Neural cell (in vitro differentiated cells): ENCODE data around the gene ATP6V1F. TPM values are rescaled to one million over a fixed set of nuclear protein-coding genes. Genes with fewer than 3 reads are reported as not detected.

Experiments used
- H2AFZ ChIP-seq: fragments of 200-600, 300-800 bp; sonication (generic), shearing (Covaris generic); 2 replicates; pipeline ENCODE4 v1.6.0; 2014; ENCODE audit warnings: low read depth, mild to moderate bottlenecking, antibody characterized with exemption, low read length, moderate library complexity
- H3F3A ChIP-seq: fragments of 200-600 bp; shearing (Covaris generic); 2 replicates; pipeline ENCODE4 v1.6.1; 2016; ENCODE audit warnings: mild to moderate bottlenecking, moderate library complexity, mixed read lengths, antibody characterized with exemption, low read length; ENCODE audit not compliant: insufficient read depth, poor library complexity, severe bottlenecking
- H3K27ac ChIP-seq: fragments of 200-600, 300-800 bp; sonication (generic), shearing (Covaris generic); 2 replicates; pipeline ENCODE4 v1.5.1; 2014; ENCODE audit warnings: mild to moderate bottlenecking, low read length, moderate library complexity
- H3K27me3 ChIP-seq: fragments of 300-800, 200-600 bp; sonication (generic), shearing (Covaris generic); 2 replicates; pipeline ENCODE4 v1.6.0; 2014; ENCODE audit warnings: mild to moderate bottlenecking, low read depth, low read length, moderate library complexity; ENCODE audit not compliant: insufficient read depth
- H3K36me3 ChIP-seq: fragments of 300-800, 200-600 bp; sonication (generic), shearing (Covaris generic); 2 replicates; pipeline ENCODE4 v1.5.1; 2014; ENCODE audit warnings: mild to moderate bottlenecking, antibody characterized with exemption, low read length, moderate library complexity; ENCODE audit not compliant: insufficient read depth
- H3K4me2 ChIP-seq: fragments of 300-800, 200-600 bp; sonication (generic), shearing (Covaris generic); 2 replicates; pipeline ENCODE4 v1.6.0; 2014; ENCODE audit warnings: mild to moderate bottlenecking, low read length
- H3K4me3 ChIP-seq: fragments of 300-800, 200-600 bp; sonication (generic), shearing (Covaris generic); 2 replicates; pipeline ENCODE4 v1.5.1; 2014; ENCODE audit warnings: mild to moderate bottlenecking, low read length, moderate library complexity
- H3K79me2 ChIP-seq: fragments of 200-600 bp; shearing (Covaris generic); replicated peaks from 2 replicates; pipeline ENCODE4 v1.6.0; 2014; ENCODE audit warnings: mild to moderate bottlenecking, low read length, moderate library complexity; ENCODE audit not compliant: insufficient read depth
- H3K9ac ChIP-seq: fragments of 300-800, 200-600 bp; sonication (generic), shearing (Covaris generic); 2 replicates; pipeline ENCODE4 v1.6.1; 2016; ENCODE audit warnings: mild to moderate bottlenecking, low read length, mixed read lengths
- H3K9me2 ChIP-seq: fragments of 200-600 bp; shearing (Covaris generic); 2 replicates; pipeline ENCODE4 v1.6.1; 2016; ENCODE audit warnings: mild to moderate bottlenecking, low read length, mixed read lengths; ENCODE audit not compliant: insufficient read depth
- H3K9me3 ChIP-seq: fragments of 200-600, 300-800 bp; sonication (generic), shearing (Covaris generic); 2 replicates; pipeline ENCODE4 v1.6.1; 2016; ENCODE audit warnings: mild to moderate bottlenecking, mixed run types, low read length, moderate library complexity, mixed read lengths
- H4K20me1 ChIP-seq: fragments of 200-600 bp; shearing (Covaris generic); 2 replicates; pipeline ENCODE4 v1.6.1; 2016; ENCODE audit warnings: mild to moderate bottlenecking, mixed run types; ENCODE audit not compliant: insufficient read depth
- EP300 ChIP-seq: fragments of 450-650 bp; conservative IDR thresholded peaks from 2 replicates; pipeline ENCODE4 v1.6.1; 2014; ENCODE audit warnings: antibody characterized with exemption, mild to moderate bottlenecking, moderate library complexity; ENCODE audit not compliant: poor library complexity, severe bottlenecking
- EZH2 ChIP-seq: fragments of 200-600, 300-800 bp; shearing (Covaris generic), sonication (generic); IDR thresholded peaks from 2 replicates; pipeline ENCODE4 v1.6.1; 2014; ENCODE audit warnings: antibody characterized with exemption, low read length, borderline replicate concordance, mild to moderate bottlenecking; ENCODE audit not compliant: insufficient read depth, poor library complexity, severe bottlenecking
- MXI1 ChIP-seq: fragments of 450-650 bp; conservative IDR thresholded peaks from 2 replicates; pipeline ENCODE4 v1.6.1; 2014; ENCODE audit warnings: antibody characterized with exemption, mild to moderate bottlenecking; ENCODE audit not compliant: poor library complexity, severe bottlenecking
- POLR2AphosphoS5 ChIP-seq: IDR thresholded peaks from 2 replicates; pipeline ENCODE4 v1.6.1; 2012
- RAD21 ChIP-seq: fragments of 450-650 bp; conservative IDR thresholded peaks from 2 replicates; pipeline ENCODE4 v1.6.1; 2014; ENCODE audit warnings: antibody characterized with exemption, mild to moderate bottlenecking, moderate library complexity
- SMC3 ChIP-seq: fragments of 450-650 bp; conservative IDR thresholded peaks from 2 replicates; pipeline ENCODE4 v1.6.1; 2014; ENCODE audit warnings: antibody characterized with exemption, mild to moderate bottlenecking, moderate library complexity; ENCODE audit not compliant: poor library complexity
- TAF1 ChIP-seq: IDR thresholded peaks from 2 replicates; pipeline ENCODE4 v1.6.1; 2012; ENCODE audit warnings: low read depth
- polyA plus RNA-seq: library from polyadenylated mRNA; depleted of rRNA; stranded (reverse); fragments of >200 nt; gene quantifications from 2 replicates; pipeline ENCODE4 v1.2.3, GENCODE V29; 2014
- TF ChIP-seq, protein P1 (sequence below): IDR thresholded peaks from 2 replicates; pipeline ENCODE4 v1.6.1; 2012; ENCODE audit warnings: borderline replicate concordance
- TF ChIP-seq, protein P2 (sequence below): fragments of 450-650 bp; IDR thresholded peaks from 2 replicates; pipeline ENCODE4 v1.5.1; 2014; ENCODE audit warnings: antibody characterized with exemption, mild to moderate bottlenecking, moderate library complexity; ENCODE audit not compliant: poor library complexity, severe bottlenecking

ATP6V1F gene
- polyA plus RNA-seq, 1 donor from 2014 or later = 246 TPM

GRCh38 chr7:128845987-128846386 lies 16.7 kb upstream of the ATP6V1F start:
- Histone ChIP-seq H3K27me3 (no peaks in the 10 kb centered on the region), H3K36me3 (no peaks in the 10 kb centered on the region), H3F3A (no peaks in the 10 kb centered on the region), H3K79me2 (no peaks in the 10 kb centered on the region), H3K9me2 (no peaks in the 10 kb centered on the region), H3K27ac (no peak overlapping the region), H2AFZ (no peak overlapping the region), H3K9ac (no peak overlapping the region), H3K4me2 (no peak overlapping the region), H4K20me1 (no peaks in the 10 kb centered on the region), H3K9me3 (no peaks in the 10 kb centered on the region), H3K4me3 (no peak overlapping the region)
- TF ChIP-seq MXI1 (no peak), TAF1 (no peak), EZH2 (no peak), SMC3 (no peak), POLR2AphosphoS5 (no peak), RAD21 (no peak), EP300 (no peak)
- TF ChIP-seq, protein P1, sequence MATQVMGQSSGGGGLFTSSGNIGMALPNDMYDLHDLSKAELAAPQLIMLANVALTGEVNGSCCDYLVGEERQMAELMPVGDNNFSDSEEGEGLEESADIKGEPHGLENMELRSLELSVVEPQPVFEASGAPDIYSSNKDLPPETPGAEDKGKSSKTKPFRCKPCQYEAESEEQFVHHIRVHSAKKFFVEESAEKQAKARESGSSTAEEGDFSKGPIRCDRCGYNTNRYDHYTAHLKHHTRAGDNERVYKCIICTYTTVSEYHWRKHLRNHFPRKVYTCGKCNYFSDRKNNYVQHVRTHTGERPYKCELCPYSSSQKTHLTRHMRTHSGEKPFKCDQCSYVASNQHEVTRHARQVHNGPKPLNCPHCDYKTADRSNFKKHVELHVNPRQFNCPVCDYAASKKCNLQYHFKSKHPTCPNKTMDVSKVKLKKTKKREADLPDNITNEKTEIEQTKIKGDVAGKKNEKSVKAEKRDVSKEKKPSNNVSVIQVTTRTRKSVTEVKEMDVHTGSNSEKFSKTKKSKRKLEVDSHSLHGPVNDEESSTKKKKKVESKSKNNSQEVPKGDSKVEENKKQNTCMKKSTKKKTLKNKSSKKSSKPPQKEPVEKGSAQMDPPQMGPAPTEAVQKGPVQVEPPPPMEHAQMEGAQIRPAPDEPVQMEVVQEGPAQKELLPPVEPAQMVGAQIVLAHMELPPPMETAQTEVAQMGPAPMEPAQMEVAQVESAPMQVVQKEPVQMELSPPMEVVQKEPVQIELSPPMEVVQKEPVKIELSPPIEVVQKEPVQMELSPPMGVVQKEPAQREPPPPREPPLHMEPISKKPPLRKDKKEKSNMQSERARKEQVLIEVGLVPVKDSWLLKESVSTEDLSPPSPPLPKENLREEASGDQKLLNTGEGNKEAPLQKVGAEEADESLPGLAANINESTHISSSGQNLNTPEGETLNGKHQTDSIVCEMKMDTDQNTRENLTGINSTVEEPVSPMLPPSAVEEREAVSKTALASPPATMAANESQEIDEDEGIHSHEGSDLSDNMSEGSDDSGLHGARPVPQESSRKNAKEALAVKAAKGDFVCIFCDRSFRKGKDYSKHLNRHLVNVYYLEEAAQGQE = no peak
- TF ChIP-seq, protein P2, sequence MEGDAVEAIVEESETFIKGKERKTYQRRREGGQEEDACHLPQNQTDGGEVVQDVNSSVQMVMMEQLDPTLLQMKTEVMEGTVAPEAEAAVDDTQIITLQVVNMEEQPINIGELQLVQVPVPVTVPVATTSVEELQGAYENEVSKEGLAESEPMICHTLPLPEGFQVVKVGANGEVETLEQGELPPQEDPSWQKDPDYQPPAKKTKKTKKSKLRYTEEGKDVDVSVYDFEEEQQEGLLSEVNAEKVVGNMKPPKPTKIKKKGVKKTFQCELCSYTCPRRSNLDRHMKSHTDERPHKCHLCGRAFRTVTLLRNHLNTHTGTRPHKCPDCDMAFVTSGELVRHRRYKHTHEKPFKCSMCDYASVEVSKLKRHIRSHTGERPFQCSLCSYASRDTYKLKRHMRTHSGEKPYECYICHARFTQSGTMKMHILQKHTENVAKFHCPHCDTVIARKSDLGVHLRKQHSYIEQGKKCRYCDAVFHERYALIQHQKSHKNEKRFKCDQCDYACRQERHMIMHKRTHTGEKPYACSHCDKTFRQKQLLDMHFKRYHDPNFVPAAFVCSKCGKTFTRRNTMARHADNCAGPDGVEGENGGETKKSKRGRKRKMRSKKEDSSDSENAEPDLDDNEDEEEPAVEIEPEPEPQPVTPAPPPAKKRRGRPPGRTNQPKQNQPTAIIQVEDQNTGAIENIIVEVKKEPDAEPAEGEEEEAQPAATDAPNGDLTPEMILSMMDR = no peak

DNA sequence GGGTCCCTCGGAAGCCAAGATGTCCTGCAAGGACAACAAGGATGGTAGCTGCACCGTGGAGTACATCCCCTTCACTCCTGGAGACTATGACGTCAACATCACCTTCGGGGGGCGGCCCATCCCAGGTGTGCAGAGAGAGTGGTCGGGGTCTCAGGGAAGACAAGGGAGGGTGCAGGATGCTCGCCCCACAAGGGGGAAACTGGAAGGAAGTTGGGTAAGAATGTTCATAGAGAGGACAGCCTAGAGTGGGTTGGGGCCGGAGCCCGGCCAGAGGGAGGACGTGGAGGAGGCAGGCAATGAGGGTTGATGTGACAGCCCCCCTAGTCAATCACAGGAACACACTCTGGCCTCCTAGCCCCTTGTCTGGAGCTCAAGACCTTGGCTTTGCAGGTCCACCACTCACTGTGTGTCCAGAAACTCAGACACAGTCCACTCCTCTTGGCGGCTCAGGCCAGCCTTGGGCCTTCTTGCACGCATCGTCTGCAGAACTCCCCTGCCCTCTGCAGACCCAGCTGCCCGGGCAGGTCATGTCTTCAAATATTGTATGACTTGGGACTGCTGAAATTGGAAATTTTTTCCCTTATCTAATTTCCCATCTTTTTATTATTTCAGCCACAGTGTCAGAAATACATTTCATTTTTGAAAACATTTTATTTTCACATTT lies 15.7 kb upstream of the ATP6V1F start:
- TF ChIP-seq MXI1 = no peak
- TF ChIP-seq, protein P1 = no peak
- no peak for TF ChIP-seq EZH2
- TF ChIP-seq, protein P2 = no peak
- TF ChIP-seq TAF1 = no peak
- TF ChIP-seq POLR2AphosphoS5 = no peak
- no peak for TF ChIP-seq EP300
- TF ChIP-seq SMC3 = no peak
- TF ChIP-seq RAD21 = no peak
- H3K79me2 ChIP-seq = no peaks in the 10 kb centered on the region
- H4K20me1 ChIP-seq = no peaks in the 10 kb centered on the region
- H3K27ac ChIP-seq = no peak overlapping the region
- H3K4me3 ChIP-seq = no peak overlapping the region
- no peak overlapping the region for H2AFZ ChIP-seq
- no peaks in the 10 kb centered on the region for H3K27me3 ChIP-seq
- H3K36me3 ChIP-seq = no peaks in the 10 kb centered on the region
- no peaks in the 10 kb centered on the region for H3F3A ChIP-seq
- H3K9ac ChIP-seq = no peak overlapping the region
- no peak overlapping the region for H3K4me2 ChIP-seq
- H3K9me2 ChIP-seq = no peaks in the 10 kb centered on the region
- H3K9me3 ChIP-seq = no peaks in the 10 kb centered on the region
